ENCODE results near the gene ATG2B.

The ATG2B gene

DNA sequence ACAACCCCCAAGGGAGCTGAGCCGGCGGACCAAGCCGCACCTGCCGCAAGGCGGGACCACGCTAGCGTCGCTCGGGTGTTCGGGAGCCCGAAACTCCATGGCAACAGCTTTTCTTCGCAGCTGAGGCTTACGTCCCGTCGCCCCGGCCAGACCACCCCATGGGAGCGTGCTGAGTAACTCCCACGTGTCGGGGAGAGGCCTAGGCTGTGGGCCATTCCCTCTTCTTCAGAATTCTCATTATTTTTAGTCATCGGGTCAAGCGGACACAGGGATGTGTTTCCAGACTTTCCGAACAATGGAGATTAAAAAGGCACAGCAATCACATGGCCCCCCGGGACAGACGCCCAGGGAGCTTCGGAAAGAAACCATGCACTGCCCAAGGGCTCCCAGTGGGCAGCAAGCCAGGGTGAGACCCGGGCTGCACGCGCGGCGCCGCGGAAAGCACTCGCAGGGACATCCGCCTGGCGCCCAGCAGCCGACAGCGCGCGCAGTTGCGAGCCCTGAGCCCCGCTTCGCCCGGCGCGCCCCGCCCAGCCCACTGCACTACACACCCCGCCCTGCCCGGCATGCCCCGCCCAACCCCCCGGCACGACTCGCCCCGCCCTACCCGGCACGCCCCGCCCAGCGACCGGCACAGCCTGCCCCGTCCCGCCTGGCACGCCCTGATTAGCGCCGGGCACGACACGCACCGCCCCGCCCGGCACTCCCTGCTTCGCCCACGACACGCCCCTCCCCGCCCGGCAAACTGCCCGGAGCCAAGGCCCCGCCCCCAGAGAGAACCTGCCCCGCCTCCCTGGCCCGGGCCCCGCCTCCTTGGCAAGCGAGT is 28.4 kb upstream of the ATG2B start:
- Mint-ChIP-seq H3K27me3 (ENCODE audit: low read depth) (peaks cover 9% of the 10 kb centered on the region), H3K27ac (peak overlapping the region; percentile 67), H3K4me3 (peak overlapping the region; percentile 88), H3K4me1 (ENCODE audit: low read depth) (peaks cover 9% of the 10 kb centered on the region), H3K9me3 (no peaks in the 10 kb centered on the region), H3K36me3 (ENCODE audit: low read depth) (no peaks in the 10 kb centered on the region)
- DNase-seq (ENCODE audit: low spot score), result peak; percentile 99

DNA sequence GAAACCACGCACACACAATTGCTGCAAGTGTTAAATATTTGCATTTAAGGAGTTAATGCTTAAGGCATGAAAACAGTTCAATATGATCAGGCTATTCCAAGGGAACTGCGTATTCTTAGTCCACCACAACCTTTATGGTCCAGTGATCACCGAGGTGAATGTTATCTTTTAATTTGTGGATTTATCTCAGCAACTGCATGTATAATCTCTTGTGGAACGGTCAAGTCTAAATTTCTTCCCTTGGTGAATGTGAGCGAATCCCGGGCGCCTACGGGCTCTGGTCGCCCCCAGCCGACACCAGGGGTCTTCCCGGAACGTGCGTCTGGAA is 27.8 kb upstream of the ATG2B start:
- H3K27ac Mint-ChIP-seq, result peak overlapping the region; percentile 67
- peaks cover 9% of the 10 kb centered on the region for H3K4me1 Mint-ChIP-seq (ENCODE audit: low read depth)
- H3K4me3 Mint-ChIP-seq, result peak overlapping the region; percentile 88
- DNase-seq (ENCODE audit: low spot score), result no peak
- no peaks in the 10 kb centered on the region for H3K9me3 Mint-ChIP-seq
- peaks cover 9% of the 10 kb centered on the region for H3K27me3 Mint-ChIP-seq (ENCODE audit: low read depth)
- no peaks in the 10 kb centered on the region for H3K36me3 Mint-ChIP-seq (ENCODE audit: low read depth)

DNA sequence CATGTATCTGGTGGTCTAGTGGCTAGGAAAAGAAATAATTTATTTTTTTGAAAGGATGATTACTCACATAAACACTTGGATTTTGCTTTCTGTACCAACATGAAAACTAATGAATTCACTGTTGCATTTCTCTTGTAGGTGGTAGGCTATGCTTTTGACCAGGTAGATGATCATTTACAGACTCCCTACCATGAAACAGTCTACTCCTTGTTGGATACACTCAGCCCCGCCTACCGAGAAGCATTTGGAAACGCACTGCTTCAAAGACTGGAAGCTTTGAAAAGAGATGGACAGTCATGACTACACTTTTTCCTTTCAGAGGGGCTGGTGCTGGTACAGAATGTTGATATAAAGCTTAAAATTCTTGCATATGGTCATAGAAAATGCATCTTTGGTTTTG is 22.2 kb upstream of the ATG2B start:
- Mint-ChIP-seq H3K27ac (no peak overlapping the region), H3K4me1 (ENCODE audit: low read depth) (peaks cover 7% of the 10 kb centered on the region), H3K4me3 (no peak overlapping the region), H3K36me3 (ENCODE audit: low read depth) (peaks cover 10% of the 10 kb centered on the region), H3K9me3 (no peaks in the 10 kb centered on the region), H3K27me3 (ENCODE audit: low read depth) (peaks cover 4% of the 10 kb centered on the region)
- no peak for DNase-seq (ENCODE audit: low spot score)

DNA sequence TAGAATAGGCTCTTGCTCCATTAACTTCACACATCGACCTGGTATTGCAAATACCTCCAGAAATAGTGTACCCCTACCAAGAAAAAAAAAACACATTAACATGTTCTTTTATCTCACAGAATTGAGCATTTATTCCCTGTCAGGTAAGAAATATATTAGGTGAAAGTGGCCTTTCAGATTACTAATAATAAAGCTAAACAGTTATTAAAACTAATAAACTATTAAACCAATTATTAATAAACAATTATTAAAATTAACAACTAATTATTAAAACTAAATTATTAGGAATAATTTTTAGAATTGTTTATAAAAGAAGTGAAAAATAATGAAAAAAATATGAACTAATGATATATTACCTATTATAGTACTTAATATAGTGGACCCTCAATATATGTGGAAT is 21.6 kb upstream of the ATG2B start:
- Mint-ChIP-seq H3K27me3 (ENCODE audit: low read depth) (no peaks in the 10 kb centered on the region), H3K4me3 (no peak overlapping the region), H3K9me3 (no peaks in the 10 kb centered on the region), H3K27ac (no peak overlapping the region), H3K4me1 (ENCODE audit: low read depth) (peaks cover 7% of the 10 kb centered on the region), H3K36me3 (ENCODE audit: low read depth) (peaks cover 10% of the 10 kb centered on the region)
- no peak for DNase-seq (ENCODE audit: low spot score)

DNA sequence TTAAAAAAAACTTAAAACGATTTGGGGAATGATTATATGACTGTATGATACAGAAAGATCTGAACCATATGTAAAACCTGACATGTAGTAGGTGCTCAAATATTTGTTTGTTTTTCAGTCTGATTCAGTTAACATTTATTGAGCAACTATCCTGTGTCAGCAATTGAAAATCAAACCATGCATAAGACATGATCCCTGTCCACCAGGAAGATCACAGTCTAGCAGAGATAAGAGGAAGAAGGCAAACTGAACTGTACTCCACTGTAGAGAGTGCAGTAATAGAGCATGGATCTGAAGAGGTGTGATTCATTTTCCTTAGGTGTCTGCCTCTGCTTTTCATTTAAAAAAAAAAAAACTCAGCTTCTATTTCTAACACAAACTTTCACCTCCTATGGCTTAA is 20.9 kb upstream of the ATG2B start:
- Mint-ChIP-seq H3K4me3 (no peak overlapping the region), H3K4me1 (ENCODE audit: low read depth) (peaks cover 7% of the 10 kb centered on the region), H3K27ac (no peak overlapping the region), H3K27me3 (ENCODE audit: low read depth) (no peaks in the 10 kb centered on the region), H3K36me3 (ENCODE audit: low read depth) (peaks cover 10% of the 10 kb centered on the region), H3K9me3 (no peaks in the 10 kb centered on the region)
- no peak for DNase-seq (ENCODE audit: low spot score)

DNA sequence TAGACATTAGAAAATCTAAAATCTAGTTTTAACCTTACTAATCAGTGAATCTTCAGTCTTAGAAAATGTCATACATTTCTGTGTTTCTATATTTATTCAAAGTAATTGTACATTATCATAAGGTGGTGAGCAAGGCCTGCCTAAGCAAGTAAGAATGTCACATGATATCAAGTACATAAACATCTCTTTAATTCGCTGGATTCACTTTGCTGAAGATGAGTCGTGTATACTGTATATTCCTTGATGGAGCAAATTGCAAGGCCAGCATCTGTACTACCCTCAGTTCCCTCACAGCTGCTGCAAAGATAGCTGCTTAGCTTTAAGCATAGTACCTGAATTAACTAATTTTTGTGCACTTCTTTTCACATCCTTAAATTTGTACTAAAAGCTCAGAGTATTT is 20.3 kb upstream of the ATG2B start:
- Mint-ChIP-seq H3K9me3 (no peaks in the 10 kb centered on the region), H3K27ac (no peak overlapping the region), H3K4me1 (ENCODE audit: low read depth) (peaks cover 7% of the 10 kb centered on the region), H3K27me3 (ENCODE audit: low read depth) (no peaks in the 10 kb centered on the region), H3K36me3 (ENCODE audit: low read depth) (peaks cover 10% of the 10 kb centered on the region), H3K4me3 (no peak overlapping the region)
- DNase-seq (ENCODE audit: low spot score), result no peak

DNA sequence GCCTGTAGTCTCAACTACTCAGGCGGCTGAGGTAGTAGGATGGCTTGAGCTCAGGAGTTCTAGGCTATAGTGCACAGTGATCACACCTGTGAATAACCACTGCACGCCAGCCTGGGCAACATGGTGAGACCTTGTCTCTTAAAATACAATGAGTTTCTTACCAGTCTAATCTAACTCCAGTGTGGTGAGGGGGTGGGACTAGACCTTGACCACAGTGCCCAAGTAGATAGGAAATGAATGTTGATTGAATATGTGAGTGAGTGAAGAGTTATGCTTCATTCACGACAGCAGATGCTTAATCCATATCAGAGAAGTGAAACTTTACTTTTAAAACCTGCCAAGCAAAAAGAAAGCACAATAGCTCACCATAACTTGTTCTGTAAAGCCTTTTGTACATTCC is 17.6 kb upstream of the ATG2B start:
- H3K27me3 Mint-ChIP-seq (ENCODE audit: low read depth), result no peaks in the 10 kb centered on the region
- no peak overlapping the region for H3K4me3 Mint-ChIP-seq
- no peaks in the 10 kb centered on the region for H3K9me3 Mint-ChIP-seq
- H3K27ac Mint-ChIP-seq, result no peak overlapping the region
- no peak for DNase-seq (ENCODE audit: low spot score)
- H3K36me3 Mint-ChIP-seq (ENCODE audit: low read depth), result peaks cover 10% of the 10 kb centered on the region
- H3K4me1 Mint-ChIP-seq (ENCODE audit: low read depth), result peaks cover 7% of the 10 kb centered on the region

DNA sequence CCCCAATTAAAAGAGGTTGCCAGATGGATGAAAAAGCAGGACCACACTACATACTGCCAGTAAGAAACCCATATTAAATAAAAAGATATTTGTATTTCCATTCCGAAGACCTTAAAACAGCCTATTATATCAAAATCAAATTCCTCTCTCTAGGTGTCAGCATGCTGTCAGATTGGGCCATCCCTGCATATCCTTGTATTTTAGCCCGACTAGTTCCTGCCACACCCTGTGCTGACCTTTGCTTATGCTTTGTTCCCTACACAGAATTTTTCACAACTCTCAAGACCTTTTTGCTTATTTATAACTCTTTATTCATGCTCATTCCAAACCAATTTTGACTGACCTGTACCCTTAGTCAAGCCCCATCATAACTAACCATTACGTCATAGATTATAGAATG is 13.0 kb upstream of the ATG2B start:
- Mint-ChIP-seq H3K27ac (no peak overlapping the region), H3K27me3 (ENCODE audit: low read depth) (no peaks in the 10 kb centered on the region), H3K9me3 (no peaks in the 10 kb centered on the region), H3K36me3 (ENCODE audit: low read depth) (no peaks in the 10 kb centered on the region), H3K4me3 (no peak overlapping the region), H3K4me1 (ENCODE audit: low read depth) (peaks cover 13% of the 10 kb centered on the region)
- DNase-seq (ENCODE audit: low spot score), result no peak

DNA sequence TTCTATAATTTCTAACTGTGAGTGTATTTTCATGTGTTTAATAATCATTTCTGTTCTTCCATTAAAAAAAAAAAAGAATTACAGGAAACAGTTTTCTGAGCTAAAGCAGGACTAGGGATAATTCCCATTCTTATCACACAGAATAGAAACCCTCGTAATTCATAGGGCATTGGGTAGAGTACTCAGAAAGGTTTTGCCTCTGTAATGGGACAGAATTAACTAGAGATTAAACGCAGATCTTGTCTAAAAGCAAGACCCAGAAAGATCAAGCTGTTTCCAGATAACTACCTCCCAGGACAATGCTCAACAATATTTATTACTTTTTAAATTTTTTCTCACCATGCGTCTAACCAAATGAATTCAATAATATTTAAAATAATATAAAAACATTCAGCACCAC is 10.4 kb upstream of the ATG2B start:
- Mint-ChIP-seq H3K27ac (no peak overlapping the region), H3K9me3 (peaks cover 6% of the 10 kb centered on the region)

DNA sequence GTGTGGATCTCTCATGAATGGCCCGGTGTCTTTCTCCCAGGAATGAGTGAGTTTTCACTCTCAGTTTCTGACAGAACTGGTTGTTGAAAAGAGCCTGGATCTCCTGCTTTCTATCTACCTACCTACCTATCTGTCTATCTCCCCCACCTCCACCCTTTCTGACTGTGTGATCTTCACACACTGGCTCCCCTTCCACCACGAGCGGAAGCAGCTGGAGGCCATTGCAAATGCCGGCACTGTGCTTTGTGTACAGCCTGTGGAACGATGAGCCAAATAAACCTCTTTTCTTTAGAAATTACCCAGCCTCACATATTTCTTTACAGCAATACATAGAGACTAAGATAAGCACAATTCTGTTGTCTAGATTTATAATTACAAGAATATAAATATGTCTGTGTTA is 7.4 kb upstream of the ATG2B start:
- no peak for DNase-seq (ENCODE audit: low spot score)
- Mint-ChIP-seq H3K4me3 (no peak overlapping the region), H3K9me3 (peaks cover 6% of the 10 kb centered on the region), H3K27ac (no peak overlapping the region), H3K27me3 (ENCODE audit: low read depth) (no peaks in the 10 kb centered on the region), H3K36me3 (ENCODE audit: low read depth) (peaks cover 5% of the 10 kb centered on the region), H3K4me1 (ENCODE audit: low read depth) (peaks cover 9% of the 10 kb centered on the region)

More for the DNA sequence above, 10.4 kb upstream of the ATG2B start:
- Mint-ChIP-seq H3K4me1 (ENCODE audit: low read depth) (peaks cover 5% of the 10 kb centered on the region), H3K4me3 (no peak overlapping the region), H3K27me3 (ENCODE audit: low read depth) (no peaks in the 10 kb centered on the region), H3K36me3 (ENCODE audit: low read depth) (peaks cover 3% of the 10 kb centered on the region)
- DNase-seq (ENCODE audit: low spot score), result no peak

DNA sequence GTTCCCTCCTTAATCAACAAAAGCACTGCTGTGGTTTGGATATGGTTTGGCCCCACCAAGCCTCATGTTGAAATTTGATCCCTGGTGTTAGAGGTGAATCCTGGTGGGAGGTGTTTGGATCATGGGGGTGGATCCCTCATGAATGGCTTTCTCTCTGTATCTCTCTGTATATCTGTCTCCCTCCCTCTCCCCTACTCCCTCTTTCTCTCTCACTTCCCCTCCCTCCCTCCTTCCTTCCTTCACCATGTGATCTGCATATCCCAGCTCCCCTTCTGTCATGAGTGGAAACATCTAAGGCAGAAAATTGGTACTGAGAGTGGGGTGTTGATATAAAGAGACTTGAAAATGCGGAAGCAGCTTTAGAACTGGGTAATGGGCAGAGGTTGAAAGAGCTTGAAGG is 5.4 kb upstream of the ATG2B start:
- Mint-ChIP-seq H3K4me1 (ENCODE audit: low read depth) (peaks cover 19% of the 10 kb centered on the region), H3K27ac (no peak overlapping the region), H3K36me3 (ENCODE audit: low read depth) (peaks cover 12% of the 10 kb centered on the region), H3K27me3 (ENCODE audit: low read depth) (no peaks in the 10 kb centered on the region), H3K4me3 (no peak overlapping the region), H3K9me3 (peaks cover 6% of the 10 kb centered on the region)
- no peak for DNase-seq (ENCODE audit: low spot score)

DNA sequence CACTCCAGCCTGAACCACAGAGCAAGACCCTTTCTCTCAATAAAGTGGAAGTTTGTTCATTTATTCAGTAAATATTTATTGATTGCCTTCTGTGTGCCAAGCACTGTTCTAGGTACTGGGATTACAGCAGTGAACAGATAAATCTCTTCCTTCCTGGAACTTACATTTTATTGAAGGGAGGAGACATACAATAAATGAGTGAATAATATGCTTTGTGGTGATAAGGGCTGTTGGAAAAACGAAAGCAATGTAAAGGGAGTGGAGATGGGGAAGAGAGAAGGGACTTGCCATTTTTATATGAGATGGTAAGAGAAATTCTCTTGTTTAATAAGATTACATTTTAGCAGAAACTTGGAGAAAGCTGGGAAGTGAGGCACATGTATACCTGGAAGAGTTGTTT is 1.8 kb upstream of the ATG2B start:
- peak overlapping the region; percentile 15 for H3K27ac Mint-ChIP-seq
- H3K9me3 Mint-ChIP-seq, result peaks cover 6% of the 10 kb centered on the region
- peaks cover 14% of the 10 kb centered on the region for H3K36me3 Mint-ChIP-seq (ENCODE audit: low read depth)
- peak overlapping the region; percentile 92 for H3K4me3 Mint-ChIP-seq
- no peak for DNase-seq (ENCODE audit: low spot score)
- peaks cover 33% of the 10 kb centered on the region for H3K4me1 Mint-ChIP-seq (ENCODE audit: low read depth)
- no peaks in the 10 kb centered on the region for H3K27me3 Mint-ChIP-seq (ENCODE audit: low read depth)

DNA sequence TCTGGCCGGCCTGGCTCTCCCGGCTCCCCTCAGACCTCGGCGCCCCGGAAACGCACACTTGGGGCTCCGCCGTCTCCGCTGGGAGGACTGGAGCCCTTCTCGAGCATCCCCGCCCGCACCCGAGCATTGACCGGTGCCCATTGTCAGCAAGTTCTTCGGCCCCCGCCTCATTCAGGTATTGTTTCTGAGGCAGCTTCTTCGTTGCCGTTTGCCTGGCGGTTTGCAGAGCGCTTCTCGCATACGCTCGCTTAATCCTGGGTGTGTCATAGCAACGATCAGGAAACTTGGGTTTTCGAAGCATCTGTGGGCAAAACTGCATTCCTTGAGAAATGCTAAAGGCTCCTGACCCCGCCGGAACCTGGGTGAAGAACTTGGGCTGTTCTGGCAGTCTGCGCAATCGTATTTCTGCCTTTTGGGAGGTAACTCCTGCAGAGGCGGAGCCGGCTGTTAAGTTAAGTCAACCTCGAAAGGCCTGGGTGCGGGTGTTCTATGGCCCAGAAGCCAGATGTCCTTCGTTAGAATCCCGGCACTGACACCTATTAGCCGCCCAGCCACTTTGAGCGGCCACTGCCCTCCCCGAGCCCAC is 703 bp upstream of the ATG2B start:
- H3K27ac Mint-ChIP-seq, result peak overlapping the region; percentile 75
- no peaks in the 10 kb centered on the region for H3K27me3 Mint-ChIP-seq (ENCODE audit: low read depth)
- H3K36me3 Mint-ChIP-seq (ENCODE audit: low read depth), result peaks cover 14% of the 10 kb centered on the region
- peaks cover 3% of the 10 kb centered on the region for H3K9me3 Mint-ChIP-seq
- H3K4me3 Mint-ChIP-seq, result peak overlapping the region; percentile 92
- peak; percentile 27 for DNase-seq (ENCODE audit: low spot score)
- H3K4me1 Mint-ChIP-seq (ENCODE audit: low read depth), result peaks cover 35% of the 10 kb centered on the region

DNA sequence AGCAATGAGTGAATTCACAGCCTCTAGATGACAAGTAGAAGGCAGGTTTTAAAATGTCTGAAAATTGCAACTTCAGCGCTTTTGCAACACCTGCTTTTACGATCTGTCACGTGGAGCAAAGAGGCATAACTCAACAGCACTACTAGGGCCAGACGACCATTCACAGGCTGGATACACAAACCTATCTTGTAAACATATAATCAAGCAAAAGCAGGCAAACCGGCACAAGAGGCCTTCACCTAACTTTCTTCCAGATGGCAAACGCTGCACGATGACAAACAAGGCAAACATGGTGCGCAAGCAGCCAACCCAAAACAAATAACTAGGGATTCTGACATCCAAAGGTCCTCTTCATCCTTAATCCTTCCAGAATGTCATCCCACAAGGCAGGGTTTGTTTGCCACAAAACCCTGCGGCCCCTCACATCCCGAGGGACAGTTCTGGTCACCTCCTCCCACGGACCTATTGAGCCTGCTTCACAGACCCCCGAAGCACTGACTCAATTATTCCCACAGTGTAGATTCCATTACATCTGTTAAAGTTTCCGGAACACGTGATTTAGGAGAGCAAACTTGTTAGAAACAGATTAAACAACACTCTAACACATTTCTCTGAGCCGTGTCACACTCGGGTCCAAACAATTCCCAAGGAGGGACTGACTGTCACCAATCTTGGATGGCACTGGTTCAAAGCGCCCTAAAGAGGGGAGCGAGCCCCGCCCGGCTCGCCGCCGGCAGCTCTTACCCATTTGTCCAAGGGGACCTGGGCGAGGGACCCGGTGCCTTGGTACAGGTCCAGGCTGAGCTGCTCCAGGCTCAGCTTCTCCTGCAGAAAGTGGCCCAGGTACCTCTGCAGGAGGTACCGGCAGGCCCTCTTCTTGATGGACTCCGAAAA is 823 bp downstream of the ATG2B start:
- peaks cover 9% of the 10 kb centered on the region for H3K36me3 Mint-ChIP-seq (ENCODE audit: low read depth)
- DNase-seq (ENCODE audit: low spot score), result peak; percentile 48
- H3K4me3 Mint-ChIP-seq, result peak overlapping the region; percentile 96

More for the DNA sequence above, 823 bp downstream of the ATG2B start:
- peak overlapping the region; percentile 84 for H3K27ac Mint-ChIP-seq
- no peaks in the 10 kb centered on the region for H3K9me3 Mint-ChIP-seq
- peaks cover 34% of the 10 kb centered on the region for H3K4me1 Mint-ChIP-seq (ENCODE audit: low read depth)
- no peaks in the 10 kb centered on the region for H3K27me3 Mint-ChIP-seq (ENCODE audit: low read depth)
